Activated T-cell treated with anti-CD3 and anti-CD28 coated beads for 24 hours (primary cell): ENCODE results near the gene FAT4.

Source experiments
- DNase-seq: peaks from one replicate; pipeline ENCODE4 v3.0.0-alpha.2; 2020; ENCODE audit warnings: low read depth

The FAT4 gene

GRCh38 chr4:125317525-125317877 lies 2.7 kb downstream of the FAT4 start:
- DNase-seq = no peak

- no peak for DNase-seq
These were observed 4.6 kb downstream of the FAT4 start for GRCh38 chr4:125319311-125319710.

- DNase-seq = no peak
These were observed 7.1 kb downstream of the FAT4 start for GRCh38 chr4:125321709-125322365.

- no peak for DNase-seq
These were observed 7.6 kb downstream of the FAT4 start for GRCh38 chr4:125322366-125322730.

GRCh38 chr4:125323654-125324053 lies 8.9 kb downstream of the FAT4 start:
- no peak for DNase-seq

- no peak for DNase-seq
These were observed 11.0 kb downstream of the FAT4 start for GRCh38 chr4:125325733-125326132.

- no peak for DNase-seq
These were observed 16.4 kb downstream of the FAT4 start for GRCh38 chr4:125331116-125331515.

- no peak for DNase-seq
These were observed 20.2 kb downstream of the FAT4 start for GRCh38 chr4:125334926-125335325.

- DNase-seq = no peak
These were observed 24.1 kb downstream of the FAT4 start for GRCh38 chr4:125338814-125339213.

GRCh38 chr4:125344198-125344597 lies 29.4 kb downstream of the FAT4 start:
- DNase-seq = no peak

- no peak for DNase-seq
These were observed 31.9 kb downstream of the FAT4 start for GRCh38 chr4:125346616-125347015.

GRCh38 chr4:125350470-125351135 lies 35.8 kb downstream of the FAT4 start:
- no peak for DNase-seq

GRCh38 chr4:125352521-125352920 lies 37.8 kb downstream of the FAT4 start:
- DNase-seq = no peak

GRCh38 chr4:125353131-125353530 lies 38.4 kb downstream of the FAT4 start:
- no peak for DNase-seq

- no peak for DNase-seq
These were observed 41.0 kb downstream of the FAT4 start for GRCh38 chr4:125355791-125356190.

- no peak for DNase-seq
These were observed 42.9 kb downstream of the FAT4 start for GRCh38 chr4:125357675-125358074.

- no peak for DNase-seq
These were observed 43.7 kb downstream of the FAT4 start for GRCh38 chr4:125358453-125358852.

GRCh38 chr4:125359363-125359762 lies 44.6 kb downstream of the FAT4 start:
- no peak for DNase-seq

- DNase-seq = no peak
These were observed 45.3 kb downstream of the FAT4 start for GRCh38 chr4:125359960-125360634.

- no peak for DNase-seq
These were observed 46.0 kb downstream of the FAT4 start for GRCh38 chr4:125360727-125361126.
